GM19324 (cell line): ENCODE measurements around the gene MAP2K5.

Source experiments
- ATAC-seq: cut with Tn5 transposase; IDR thresholded peaks from one replicate; pipeline ENCODE4 v1.9.1; 2021; ENCODE audit warnings: mild to moderate bottlenecking, moderate library complexity; ENCODE audit not compliant: unreplicated experiment, low FRiP score

The MAP2K5 gene

GRCh38 chr15:67542420-67543347 is at the start of gene MAP2K5:
MAP2K5 (plus strand) TSS chr15:67542703; CDS start chr15:67543336, 633 bp downstream.
- peak; percentile 53 for ATAC-seq

DNA sequence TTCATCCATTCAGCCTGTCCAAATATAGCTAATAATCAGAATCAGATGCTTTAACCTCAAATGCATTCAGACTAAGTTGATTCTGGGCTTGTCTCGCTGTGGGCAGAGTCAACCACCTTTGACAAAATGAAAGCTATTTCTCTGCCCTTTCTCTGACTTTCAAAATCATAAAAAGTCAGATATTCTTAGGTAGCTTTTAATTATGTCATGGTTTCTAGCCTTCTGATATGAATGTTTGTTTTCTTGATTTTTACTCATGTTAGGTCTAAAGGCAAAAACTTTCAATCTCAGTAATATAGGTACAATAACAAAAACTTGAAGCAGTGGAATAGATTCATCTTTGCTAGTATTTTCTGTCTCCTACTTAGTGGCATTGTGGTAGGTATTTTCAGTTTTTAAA is 46.9 kb upstream of the MAP2K5 start:
- ATAC-seq = no peak

- ATAC-seq = no peak
These were observed 41.2 kb upstream of the MAP2K5 start for GRCh38 chr15:67501177-67501835.

GRCh38 chr15:67501836-67502461 is 40.6 kb upstream of the MAP2K5 start:
- ATAC-seq = no peak

DNA sequence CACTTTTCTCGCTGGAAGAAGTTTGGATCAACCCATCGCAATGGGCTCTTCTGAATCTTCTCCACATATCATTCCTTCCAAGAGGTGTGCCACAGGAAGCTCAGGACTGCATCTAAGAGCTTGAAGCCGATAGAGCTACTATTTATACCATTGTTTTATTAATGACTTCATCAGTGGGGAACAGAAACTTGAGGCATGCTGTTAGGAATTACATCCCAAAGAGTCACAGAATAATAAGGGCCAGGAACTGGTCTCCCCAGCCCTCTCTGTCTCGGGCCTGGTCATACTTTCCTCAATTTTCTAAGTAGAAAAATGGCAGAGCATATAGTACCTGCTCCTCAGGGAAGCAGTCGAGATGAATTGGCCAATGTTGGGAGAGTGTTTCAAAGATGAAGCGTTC is 38.4 kb upstream of the MAP2K5 start:
- ATAC-seq = no peak

- ATAC-seq = no peak
These were observed 37.7 kb upstream of the MAP2K5 start for GRCh38 chr15:67504796-67505195.

DNA sequence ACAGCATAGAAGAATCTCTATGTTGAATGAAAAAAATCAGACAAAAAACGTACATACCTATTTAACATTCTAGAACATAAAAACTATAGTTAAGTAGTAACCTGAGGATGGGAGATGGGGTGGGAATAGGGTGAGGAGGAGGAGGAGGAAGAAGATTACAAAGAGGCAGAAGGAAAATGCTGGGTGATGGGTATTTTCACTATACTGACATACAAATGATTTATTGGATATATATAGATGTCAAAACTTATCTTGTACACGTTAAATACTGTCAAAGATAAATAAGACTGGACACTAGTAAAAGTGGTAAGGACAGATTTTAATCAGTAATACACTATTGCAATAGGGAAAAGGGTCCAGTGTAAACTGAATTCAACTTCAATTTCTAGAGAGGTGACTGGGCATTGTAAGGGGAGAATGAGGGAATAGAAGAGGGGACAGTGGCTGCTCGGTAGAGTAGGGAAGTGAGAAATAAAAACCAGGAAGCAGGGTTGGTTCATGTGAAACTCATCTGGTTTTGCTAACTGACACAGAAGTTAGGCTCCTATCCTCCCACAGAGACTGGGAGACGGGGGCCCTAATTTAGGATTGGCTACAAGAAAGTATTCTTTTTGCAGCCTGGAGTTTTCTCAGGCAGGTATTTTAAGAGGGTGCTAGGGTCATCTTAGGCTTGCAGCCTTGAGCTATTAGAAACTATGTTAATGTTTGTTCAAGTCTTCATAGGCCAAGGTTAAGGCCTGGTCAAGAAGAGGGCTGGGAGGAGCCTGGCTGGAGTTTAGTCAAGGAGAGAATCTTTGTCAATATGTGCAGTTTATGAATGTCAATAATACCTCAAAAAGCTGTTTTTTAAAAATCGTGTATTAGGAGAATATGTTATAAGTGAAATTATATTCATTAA is 36.6 kb upstream of the MAP2K5 start:
- no peak for ATAC-seq

GRCh38 chr15:67506775-67507747 is 35.4 kb upstream of the MAP2K5 start:
- ATAC-seq = no peak

GRCh38 chr15:67508407-67508806 is 34.1 kb upstream of the MAP2K5 start:
- no peak for ATAC-seq

GRCh38 chr15:67509918-67510317 is 32.6 kb upstream of the MAP2K5 start:
- no peak for ATAC-seq

DNA sequence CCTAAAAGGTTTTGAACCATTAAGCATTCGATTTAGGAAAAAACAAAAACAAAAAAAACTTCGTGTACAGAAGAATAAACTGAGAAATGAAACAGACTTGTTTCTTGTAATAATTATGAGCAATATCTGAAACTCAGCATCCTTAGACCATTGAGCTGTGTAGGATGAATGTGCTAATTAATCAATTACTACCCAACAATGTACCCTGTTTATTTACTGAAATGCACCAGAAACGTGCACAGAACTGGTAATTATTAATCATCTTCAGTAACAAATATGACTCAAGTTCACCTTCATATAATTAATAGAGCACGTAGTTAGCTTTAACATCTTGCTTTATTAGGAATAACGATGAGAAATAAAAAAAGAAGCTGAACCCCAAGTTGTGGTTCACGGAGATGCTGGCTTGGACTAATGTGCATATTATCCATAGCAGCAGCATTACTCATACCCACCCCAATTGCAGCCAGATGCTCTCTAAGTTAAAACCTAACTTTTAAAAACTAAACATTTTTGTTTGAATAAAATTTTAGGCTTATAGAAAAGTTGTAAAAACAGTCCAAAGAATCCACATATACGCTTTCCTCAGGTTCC is 31.8 kb upstream of the MAP2K5 start:
- no peak for ATAC-seq

GRCh38 chr15:67511606-67512005 is 30.9 kb upstream of the MAP2K5 start:
- ATAC-seq = no peak

DNA sequence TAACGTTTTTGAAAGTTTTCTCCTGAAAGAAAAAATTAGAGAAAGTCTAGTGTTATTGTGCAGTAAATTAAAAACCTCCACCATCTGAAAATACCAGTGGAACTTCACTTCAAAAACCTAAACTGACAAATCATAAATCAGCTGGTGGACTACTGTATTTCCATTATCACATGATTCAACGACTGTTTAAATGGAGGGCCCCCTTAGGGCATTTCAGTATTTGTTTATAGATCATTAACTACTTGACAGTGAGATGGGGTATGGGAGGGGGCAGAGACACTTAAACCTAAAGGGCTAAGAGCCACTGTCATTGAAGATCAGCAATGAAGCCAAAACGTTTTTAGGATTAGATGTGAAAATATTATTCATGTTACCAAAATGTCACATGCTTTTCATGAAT is 30.4 kb upstream of the MAP2K5 start:
- no peak for ATAC-seq

DNA sequence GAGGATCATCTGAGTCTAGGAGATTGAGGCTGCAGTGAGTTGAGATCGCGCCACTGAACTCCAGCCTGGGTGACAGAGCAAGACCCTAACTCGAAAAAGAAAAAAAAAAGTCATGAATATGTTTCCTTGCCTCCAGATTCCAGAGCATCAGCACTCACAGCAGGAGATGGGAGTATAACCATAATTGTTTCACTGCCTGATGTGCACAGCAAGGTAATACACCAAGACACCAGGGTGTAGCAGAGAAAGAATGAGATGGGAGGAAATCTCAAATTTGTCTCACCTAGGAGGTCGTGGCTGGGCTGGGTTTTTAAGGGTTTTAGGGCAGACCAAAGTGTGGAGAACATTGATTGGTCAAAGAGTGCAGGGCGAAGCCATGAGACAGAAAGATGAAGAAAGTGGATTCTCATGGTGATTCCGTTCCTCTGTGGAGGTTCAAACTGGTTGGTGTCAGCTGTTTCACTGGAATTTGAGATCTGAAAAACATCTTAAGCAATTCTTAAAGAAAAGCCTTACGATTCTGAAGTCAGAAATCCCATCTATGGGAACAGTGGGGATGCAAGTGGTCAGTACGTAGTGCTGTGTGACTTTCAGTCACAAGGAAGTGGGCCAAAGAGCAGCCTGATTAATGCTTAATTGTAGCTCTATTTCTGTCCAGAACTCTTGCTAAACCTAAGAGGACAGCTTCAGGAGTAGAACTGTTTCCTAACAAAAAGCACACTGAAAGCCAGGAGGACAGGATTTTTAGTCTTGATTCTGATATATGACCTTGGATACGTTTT is 29.4 kb upstream of the MAP2K5 start:
- no peak for ATAC-seq

DNA sequence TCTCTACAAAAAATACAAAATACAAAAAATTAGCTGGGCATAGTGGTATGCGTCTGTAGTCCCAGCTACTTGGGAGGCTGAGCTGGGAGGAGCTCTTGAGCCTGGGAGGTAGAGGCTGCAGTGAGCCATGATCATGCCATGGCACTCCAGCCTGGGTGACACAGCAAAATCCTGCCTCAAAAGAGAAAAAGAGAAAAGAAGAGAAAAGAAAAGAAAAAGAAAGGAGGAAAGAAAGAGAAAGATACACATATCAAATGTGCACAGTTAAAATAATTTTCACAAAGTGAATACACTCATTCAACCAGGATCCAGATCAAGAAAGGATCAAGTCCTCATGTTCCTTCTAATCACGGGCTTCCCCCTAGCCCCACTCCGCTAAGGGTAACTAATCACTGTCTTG is 27.4 kb upstream of the MAP2K5 start:
- ATAC-seq = no peak

DNA sequence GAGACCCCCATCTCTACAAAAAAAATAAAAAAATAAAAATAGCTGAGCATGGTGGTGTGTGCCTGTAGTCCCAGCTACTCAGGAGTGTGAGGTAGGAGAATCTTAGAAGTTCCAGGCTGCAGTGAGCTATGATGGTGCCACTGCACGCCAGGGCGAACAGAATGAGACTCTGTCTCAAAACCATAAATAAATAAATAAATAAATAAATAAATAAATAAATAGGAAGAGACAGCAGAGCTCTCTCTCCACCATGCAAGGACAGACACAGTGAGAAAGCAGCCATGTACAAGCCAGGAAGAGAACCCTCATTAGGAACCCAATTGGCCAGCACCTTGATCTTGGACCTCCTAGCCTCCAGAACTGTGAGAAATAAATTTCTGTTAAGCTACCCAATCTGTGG is 26.9 kb upstream of the MAP2K5 start:
- ATAC-seq = no peak

GRCh38 chr15:67520321-67521028 is 22.0 kb upstream of the MAP2K5 start:
- no peak for ATAC-seq
